GM19043 (cell line): ENCODE results near the gene MKLN1.

ENCODE experiments used
- ATAC-seq: cut with Tn5 transposase; IDR thresholded peaks from one replicate; pipeline ENCODE4 v1.9.1; 2021; ENCODE audit warnings: low read depth; ENCODE audit not compliant: unreplicated experiment

Gene MKLN1

GRCh38 chr7:131346885-131347592 is 19.4 kb downstream of the MKLN1 start:
- no peak for ATAC-seq

GRCh38 chr7:131352032-131352431 is 24.4 kb downstream of the MKLN1 start:
- ATAC-seq: no peak

- no peak for ATAC-seq
Observed at GRCh38 chr7:131354390-131354789, 26.7 kb downstream of the MKLN1 start.

GRCh38 chr7:131355917-131356777 is 28.5 kb downstream of the MKLN1 start:
- no peak for ATAC-seq

GRCh38 chr7:131357282-131357880 is 29.7 kb downstream of the MKLN1 start:
- ATAC-seq: no peak

GRCh38 chr7:131358636-131359035 is 31.0 kb downstream of the MKLN1 start:
- no peak for ATAC-seq

- ATAC-seq: no peak
Observed at GRCh38 chr7:131359136-131359776, 31.6 kb downstream of the MKLN1 start.

GRCh38 chr7:131363719-131364118 is 36.0 kb downstream of the MKLN1 start:
- ATAC-seq: no peak

- ATAC-seq: no peak
Observed at GRCh38 chr7:131364767-131365344, 37.2 kb downstream of the MKLN1 start.

- ATAC-seq: no peak
Observed at GRCh38 chr7:131365838-131366237, 38.2 kb downstream of the MKLN1 start.

- no peak for ATAC-seq
Observed at GRCh38 chr7:131369354-131369753, 41.7 kb downstream of the MKLN1 start.

- ATAC-seq: peak; percentile 80
Observed at GRCh38 chr7:131370523-131370968, 42.9 kb downstream of the MKLN1 start.

- no peak for ATAC-seq
Observed at GRCh38 chr7:131371411-131371810, 43.7 kb downstream of the MKLN1 start.

- ATAC-seq: no peak
Observed at GRCh38 chr7:131372554-131372953, 44.9 kb downstream of the MKLN1 start.

GRCh38 chr7:131374821-131375220 is 47.1 kb downstream of the MKLN1 start:
- no peak for ATAC-seq

GRCh38 chr7:131381069-131381838 is 53.6 kb downstream of the MKLN1 start:
- no peak for ATAC-seq

- no peak for ATAC-seq
Observed at GRCh38 chr7:131383417-131384285, 56.0 kb downstream of the MKLN1 start.

GRCh38 chr7:131384286-131384635 is 56.6 kb downstream of the MKLN1 start:
- no peak for ATAC-seq

GRCh38 chr7:131385039-131385605 is 57.4 kb downstream of the MKLN1 start:
- ATAC-seq: no peak
